ENCODE measurements around the gene MEGF9.
"Not testable (repeated sequence)": the region's sequence is repeated elsewhere in the genome, so short reads cannot be mapped to it uniquely, and the experiment has no call there.

MEGF9 gene

GRCh38 chr9:120653762-120654161, 60.5 kb downstream of the MEGF9 start:
- no peak for DNase-seq

DNA sequence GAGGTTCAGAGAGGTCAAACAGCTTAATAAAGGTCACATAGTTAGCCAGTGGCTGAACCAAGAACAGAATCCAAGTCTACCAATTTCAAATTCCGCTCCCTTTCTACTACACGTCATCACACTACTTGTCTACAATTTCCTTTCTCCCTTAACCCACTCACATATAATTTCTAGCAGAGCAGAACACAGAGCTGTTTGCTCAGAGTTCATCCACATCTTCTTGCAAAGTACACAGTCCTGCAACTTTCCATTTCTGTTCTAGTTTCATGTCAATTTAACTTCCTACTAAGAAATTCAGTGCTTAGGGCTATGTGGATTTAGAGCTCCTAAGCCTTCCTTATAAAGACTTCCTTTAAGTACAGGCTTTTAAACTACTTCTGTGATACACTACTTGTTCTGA, 61.3 kb downstream of the MEGF9 start:
- no peak for DNase-seq

DNA sequence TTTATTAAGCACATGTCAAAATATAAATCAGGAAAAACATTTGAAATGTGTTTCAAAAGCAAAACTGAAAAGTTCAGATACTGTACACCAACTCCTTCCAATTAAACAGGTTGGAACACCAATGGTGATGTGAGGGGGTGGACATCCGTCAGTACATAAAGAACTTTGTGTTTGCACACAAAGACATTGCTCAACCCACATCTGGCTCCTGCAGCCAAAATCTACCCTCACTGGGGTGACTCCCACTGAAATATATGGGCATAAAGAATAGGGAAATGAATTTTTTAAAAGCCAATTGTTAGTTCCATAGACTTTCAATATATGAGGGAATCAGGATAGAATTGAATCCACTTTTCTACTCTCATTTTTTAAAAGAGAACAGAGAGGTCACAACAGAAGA, 63.9 kb downstream of the MEGF9 start:
- no peak for DNase-seq

GRCh38 chr9:120648581-120649197, 65.6 kb downstream of the MEGF9 start:
- DNase-seq: no peak

DNA sequence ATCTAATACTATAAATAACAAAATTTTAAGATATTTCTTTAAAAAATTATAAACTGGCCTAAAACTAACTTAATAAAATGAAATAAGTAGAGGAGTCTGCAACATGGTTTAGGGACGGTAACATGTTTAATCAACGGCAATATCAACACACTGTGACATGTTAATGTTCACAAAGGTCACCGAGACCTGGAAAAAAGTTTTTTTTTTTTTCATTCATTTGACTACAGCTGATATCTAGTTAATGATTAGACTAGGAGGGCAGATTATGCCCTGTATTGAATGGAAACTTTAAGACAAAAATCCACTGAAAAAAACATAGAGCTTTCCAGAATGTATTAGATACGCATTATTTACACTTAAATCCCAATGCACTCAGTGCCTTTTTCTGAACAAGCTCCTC, 67.3 kb downstream of the MEGF9 start:
- DNase-seq: no peak

DNA sequence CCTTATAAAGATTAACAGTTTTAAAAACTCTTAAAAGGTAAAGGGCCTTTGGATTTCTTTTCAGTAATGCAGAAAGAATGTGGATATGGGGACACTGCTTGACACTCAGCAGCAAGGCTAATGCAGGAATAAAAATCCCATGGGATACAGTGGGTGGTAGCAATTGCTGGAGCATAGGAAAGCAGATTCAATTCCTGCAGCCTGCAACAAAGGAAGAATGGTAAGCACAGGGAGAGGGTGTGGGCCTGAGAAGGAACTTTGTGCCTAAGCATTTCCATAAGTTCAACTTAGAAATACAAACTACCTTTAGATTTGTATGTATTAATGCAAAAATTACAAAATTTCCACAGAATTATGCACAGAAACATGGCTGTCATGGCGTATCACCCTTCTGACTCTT, 68.5 kb downstream of the MEGF9 start:
- DNase-seq: no peak

DNA sequence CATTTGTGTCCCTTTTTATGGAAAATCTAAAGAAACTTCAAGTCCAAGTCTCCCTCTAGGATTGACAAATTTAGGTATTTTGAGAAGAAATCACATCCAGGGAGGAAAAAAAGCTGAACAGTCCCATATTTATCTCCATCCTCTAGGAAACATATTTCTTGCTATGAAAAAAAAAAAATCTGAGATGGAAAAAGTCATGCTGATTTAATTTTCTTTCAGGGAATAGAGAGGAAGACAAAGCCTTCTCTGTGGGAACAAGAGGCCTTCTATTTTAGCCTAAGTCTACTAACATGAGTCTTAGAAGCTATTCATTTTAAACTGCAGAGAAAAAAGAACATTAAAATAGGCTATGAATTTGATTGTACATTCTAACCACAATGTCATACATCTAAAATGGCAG, 71.2 kb downstream of the MEGF9 start:
- DNase-seq: no peak

DNA sequence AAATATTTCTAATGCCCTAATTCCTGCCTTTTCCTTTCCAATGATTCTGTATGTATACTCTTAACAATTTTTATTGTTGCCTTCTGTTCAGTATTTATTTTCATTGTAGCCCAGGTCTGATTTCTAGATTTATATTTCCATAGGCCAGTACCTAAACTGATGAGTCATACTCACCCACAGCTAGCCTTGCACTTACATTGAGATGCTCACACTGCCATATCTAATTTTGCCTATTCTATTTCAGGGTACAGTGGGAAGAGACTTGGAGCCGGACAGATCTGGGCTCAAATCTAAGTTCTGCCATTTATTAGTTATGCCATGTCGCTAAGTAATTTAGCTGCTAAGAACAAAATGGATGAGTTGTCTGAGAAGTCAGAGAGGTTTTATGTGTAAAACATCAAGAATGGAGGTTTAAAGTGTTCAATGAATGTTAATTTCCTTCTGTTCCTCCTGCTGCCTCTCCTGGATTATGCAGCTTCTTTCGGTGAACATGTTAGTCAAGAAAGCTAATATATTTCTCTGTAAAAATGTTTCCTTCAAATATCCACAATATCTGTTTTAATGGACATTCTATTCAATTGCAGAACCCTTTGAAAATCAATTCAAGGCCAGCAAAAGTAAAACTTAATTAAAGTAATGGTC, 72.0 kb downstream of the MEGF9 start:
- no peak for DNase-seq

- DNase-seq: not testable (repeated sequence)
Observed at GRCh38 chr9:120640874-120641273, 73.4 kb downstream of the MEGF9 start.

DNA sequence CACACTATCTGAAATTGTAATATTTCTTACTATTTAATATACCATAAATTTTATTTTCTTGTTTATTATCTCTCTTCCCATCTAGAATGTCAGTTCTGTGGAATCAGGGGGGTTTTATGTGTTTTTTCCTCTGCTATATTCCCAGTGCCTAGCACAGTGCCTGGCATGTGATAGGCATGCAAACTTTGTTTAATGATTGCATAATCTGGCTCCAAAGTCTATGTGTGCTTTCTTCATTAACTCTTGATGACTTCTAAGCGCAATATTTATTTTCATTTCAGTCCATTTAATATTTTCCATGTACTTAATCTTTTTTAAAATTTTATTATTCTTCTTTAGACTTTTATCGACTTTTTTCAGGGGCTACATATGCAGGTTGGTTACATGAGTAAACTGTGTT, 73.9 kb downstream of the MEGF9 start:
- DNase-seq: no peak

DNA sequence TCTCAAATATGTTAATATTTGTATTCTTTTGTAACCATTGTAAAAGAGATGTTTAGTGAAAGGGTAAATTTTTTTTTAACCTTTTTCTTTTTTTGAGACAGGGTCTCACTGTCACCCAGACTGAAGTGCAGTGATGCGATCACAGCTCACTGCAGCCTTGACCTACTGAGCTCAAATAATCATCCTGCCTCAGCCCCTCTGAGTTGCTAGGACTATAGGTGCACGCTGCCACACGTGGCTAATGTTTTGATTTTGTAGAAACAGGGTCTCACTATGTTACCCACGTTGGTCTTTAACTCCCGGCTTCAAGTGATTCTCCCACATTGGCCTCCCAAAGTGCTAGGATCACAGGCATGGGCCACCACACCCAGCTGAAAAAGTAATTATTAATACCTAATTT, 76.4 kb downstream of the MEGF9 start:
- no peak for DNase-seq

DNA sequence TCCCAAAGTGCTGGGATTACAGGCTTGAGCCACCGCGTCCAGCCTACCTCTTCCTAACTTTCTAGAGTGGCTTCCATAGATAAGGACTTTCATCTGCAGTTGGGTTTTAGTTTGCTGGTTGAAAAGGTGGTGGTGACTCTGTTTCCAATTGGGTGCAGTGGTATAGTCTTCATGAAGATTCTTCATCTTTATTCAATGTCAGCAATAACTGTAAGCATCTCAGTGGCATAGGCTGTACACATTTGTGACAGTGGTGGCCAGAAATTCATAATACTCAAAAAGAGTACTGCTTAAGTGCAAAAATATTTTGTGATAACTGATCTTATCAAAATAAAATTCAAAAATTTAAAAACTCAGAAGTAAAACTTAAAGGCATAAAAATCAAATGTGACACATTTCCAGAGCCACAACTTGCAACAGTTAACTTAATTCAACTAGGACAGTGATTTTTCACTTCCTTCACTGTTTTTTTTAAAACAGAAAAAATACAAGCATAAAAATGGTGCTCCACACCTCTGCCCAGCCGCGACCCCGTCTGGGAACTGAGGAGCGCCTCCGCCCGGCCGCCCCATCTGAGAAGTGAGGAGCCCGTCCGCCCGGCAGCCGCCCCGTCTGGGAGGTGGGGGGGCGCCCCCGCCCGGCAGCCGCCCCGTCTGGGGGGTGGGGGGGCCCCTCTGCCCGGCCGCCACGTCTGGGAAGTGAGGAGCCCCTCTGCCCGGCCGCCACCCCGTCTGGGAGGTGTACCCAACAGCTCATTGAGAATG, 77.9 kb downstream of the MEGF9 start:
- DNase-seq: no peak

DNA sequence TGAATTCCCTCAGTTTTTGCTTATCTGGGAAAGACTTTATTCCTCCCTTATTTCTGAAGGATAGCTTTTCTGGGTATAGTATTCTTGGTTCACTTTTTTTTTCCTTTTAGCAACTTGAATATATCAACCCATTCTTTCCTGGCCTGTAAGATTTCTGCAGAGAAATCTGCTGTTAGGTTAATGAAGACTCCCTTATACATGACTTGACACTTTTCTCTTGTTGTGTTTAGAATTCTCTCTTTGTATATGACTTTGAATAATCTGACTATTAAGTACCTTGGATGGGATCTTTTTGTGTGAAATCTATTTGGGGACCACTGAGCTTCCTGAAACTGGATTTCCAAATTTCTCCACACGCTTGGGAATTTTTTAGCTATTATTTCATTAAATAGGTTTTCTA, 79.3 kb downstream of the MEGF9 start:
- no peak for DNase-seq

DNA sequence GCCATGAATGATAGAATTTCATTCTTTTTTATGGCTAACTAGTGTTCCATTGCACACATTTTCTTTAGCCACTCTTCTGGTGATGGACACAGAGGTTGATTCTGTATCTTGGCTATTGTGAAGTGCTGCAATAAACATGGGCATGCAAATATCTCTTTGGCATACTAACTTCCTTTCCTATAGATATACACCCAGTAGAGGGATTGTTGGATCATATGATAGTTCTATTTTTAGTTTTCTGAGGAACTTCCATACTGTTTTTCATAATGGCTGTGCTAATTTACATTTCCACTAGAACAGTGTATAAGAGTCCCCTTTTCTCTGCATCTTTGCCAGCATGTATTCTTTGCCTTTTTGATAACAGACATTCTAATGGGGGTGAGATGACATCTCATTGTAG, 83.9 kb downstream of the MEGF9 start:
- DNase-seq: no peak

- not testable (repeated sequence) for DNase-seq
Observed at GRCh38 chr9:120628925-120629497, 85.3 kb downstream of the MEGF9 start.

- no peak for DNase-seq
Observed at GRCh38 chr9:120628207-120628924, 85.9 kb downstream of the MEGF9 start.

DNA sequence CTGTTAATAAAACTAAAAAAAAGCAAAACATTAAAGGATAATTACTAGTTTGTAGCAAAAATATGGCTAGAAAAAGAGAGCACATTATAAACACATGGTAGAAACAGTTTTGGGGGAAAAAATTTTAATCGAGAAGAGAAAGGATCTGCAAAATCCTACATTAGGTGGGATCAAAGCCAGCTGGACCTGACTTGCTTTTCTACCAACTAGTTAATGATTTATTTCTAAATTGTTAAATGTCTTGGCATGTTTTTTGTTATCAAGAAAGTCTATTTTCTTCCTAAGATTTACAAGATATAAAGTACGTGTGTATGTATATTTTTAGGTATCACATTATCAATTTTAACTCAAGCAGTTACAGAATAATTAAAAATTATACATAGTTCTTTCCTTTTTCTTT, 87.2 kb downstream of the MEGF9 start:
- DNase-seq: no peak

GRCh38 chr9:120626512-120626911, 87.8 kb downstream of the MEGF9 start:
- no peak for DNase-seq

DNA sequence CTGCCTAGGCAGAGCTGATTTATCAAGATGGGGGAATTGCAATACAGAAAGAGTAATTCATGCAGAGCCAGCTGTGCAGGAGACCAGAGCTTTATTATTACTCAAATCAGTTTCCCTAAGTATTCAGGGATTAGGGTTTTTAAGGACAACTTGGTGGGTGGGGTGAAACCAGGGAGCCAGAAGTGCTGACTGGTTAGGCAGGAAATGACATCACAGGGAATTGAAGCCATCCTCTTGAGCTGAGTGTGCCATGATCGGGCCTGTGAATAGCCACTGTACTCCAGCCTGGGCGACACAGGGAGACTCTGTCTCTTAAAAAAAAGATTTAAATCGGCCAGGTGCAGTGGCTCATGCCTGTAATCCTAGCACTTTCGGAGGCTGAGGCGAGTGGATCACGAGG, 89.0 kb downstream of the MEGF9 start:
- DNase-seq: no peak

DNA sequence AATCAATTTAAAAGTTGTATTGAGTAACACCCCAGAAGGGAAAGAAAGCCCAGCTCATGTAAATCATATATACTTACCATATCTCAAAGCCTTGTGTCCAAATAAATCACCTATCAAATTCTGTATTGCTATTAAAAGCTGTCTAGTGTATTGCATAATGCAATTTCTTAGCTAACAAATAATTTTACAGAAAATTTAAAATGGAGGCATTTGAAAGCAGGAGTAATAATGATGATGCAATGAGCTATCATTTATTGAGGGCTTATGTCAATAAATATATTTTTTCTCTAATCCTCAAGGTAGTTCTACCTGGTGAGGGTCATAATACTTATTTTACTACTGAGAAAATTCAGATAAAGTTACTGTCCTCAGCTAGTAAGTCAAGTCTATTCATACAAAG, 91.5 kb downstream of the MEGF9 start:
- DNase-seq: no peak

- no peak for DNase-seq
Observed at GRCh38 chr9:120621941-120622340, 92.3 kb downstream of the MEGF9 start.

GRCh38 chr9:120619751-120620655, 94.3 kb downstream of the MEGF9 start:
- peak; percentile 18 to 47 for DNase-seq

All from NCI-H1930 (cell line).